ENCODE results near the gene NEGR1.

The NEGR1 gene

GRCh38 chr1:72229893-72230292, 52.4 kb downstream of the NEGR1 start:
- no peak for DNase-seq

- DNase-seq = no peak
These were observed 54.7 kb downstream of the NEGR1 start for GRCh38 chr1:72227667-72228066.

GRCh38 chr1:72224506-72224905, 57.8 kb downstream of the NEGR1 start:
- no peak for DNase-seq

- no peak for DNase-seq
These were observed 60.5 kb downstream of the NEGR1 start for GRCh38 chr1:72221811-72222210.

GRCh38 chr1:72218141-72218739, 64.1 kb downstream of the NEGR1 start:
- DNase-seq = no peak

- DNase-seq = no peak
These were observed 75.3 kb downstream of the NEGR1 start for GRCh38 chr1:72207059-72207458.

GRCh38 chr1:72202761-72203160, 79.6 kb downstream of the NEGR1 start:
- no peak for DNase-seq

GRCh38 chr1:72197786-72198185, 84.6 kb downstream of the NEGR1 start:
- no peak for DNase-seq

- no peak for DNase-seq
These were observed 95.5 kb downstream of the NEGR1 start for GRCh38 chr1:72186733-72187307.

GRCh38 chr1:72184099-72184701, 98.1 kb downstream of the NEGR1 start:
- no peak for DNase-seq

GRCh38 chr1:72182859-72183258, 99.5 kb downstream of the NEGR1 start:
- no peak for DNase-seq

- no peak for DNase-seq
These were observed 104.1 kb downstream of the NEGR1 start for GRCh38 chr1:72178266-72178665.

GRCh38 chr1:72177711-72178110, 104.6 kb downstream of the NEGR1 start:
- DNase-seq = no peak

- no peak for DNase-seq
These were observed 112.1 kb downstream of the NEGR1 start for GRCh38 chr1:72170246-72170645.

- DNase-seq = no peak
These were observed 115.9 kb downstream of the NEGR1 start for GRCh38 chr1:72166426-72166825.

GRCh38 chr1:72150508-72150907, 131.8 kb downstream of the NEGR1 start:
- no peak for DNase-seq

- DNase-seq = no peak
These were observed 140.5 kb downstream of the NEGR1 start for GRCh38 chr1:72141875-72142274.

- DNase-seq = no peak
These were observed 142.1 kb downstream of the NEGR1 start for GRCh38 chr1:72140222-72140621.

- no peak for DNase-seq
These were observed 144.7 kb downstream of the NEGR1 start for GRCh38 chr1:72137656-72138055.

- no peak for DNase-seq
These were observed 152.5 kb downstream of the NEGR1 start for GRCh38 chr1:72129869-72130268.

GRCh38 chr1:72122099-72122880, 160.0 kb downstream of the NEGR1 start:
- no peak for DNase-seq

- DNase-seq = no peak
These were observed 162.8 kb downstream of the NEGR1 start for GRCh38 chr1:72119491-72119890.

- no peak for DNase-seq
These were observed 164.7 kb downstream of the NEGR1 start for GRCh38 chr1:72117621-72118020.

- no peak for DNase-seq
These were observed 167.0 kb downstream of the NEGR1 start for GRCh38 chr1:72115290-72115689.

All from stimulated activated naive CD4-positive, alpha-beta T cell treated with Interleukin-2 at 50 U/mL for 16 hours (primary cell).